GM21423 (cell line): ENCODE measurements around the gene CPNE7.

Source experiments
- ATAC-seq: cut with Tn5 transposase; IDR thresholded peaks from one replicate; pipeline ENCODE4 v1.9.1; 2021; ENCODE audit warnings: mild to moderate bottlenecking, moderate library complexity; ENCODE audit not compliant: unreplicated experiment

CPNE7 gene

GRCh38 chr16:89602273-89602951 is 26.9 kb downstream of the CPNE7 start:
- no peak for ATAC-seq

- no peak for ATAC-seq
Measured at GRCh38 chr16:89602952-89603590, 27.5 kb downstream of the CPNE7 start.

GRCh38 chr16:89604764-89605163 is 29.2 kb downstream of the CPNE7 start:
- ATAC-seq: no peak

- no peak for ATAC-seq
Measured at GRCh38 chr16:89605186-89605970, 29.8 kb downstream of the CPNE7 start.

GRCh38 chr16:89606006-89606405 is 30.4 kb downstream of the CPNE7 start:
- ATAC-seq: no peak

GRCh38 chr16:89607453-89607852 is 31.9 kb downstream of the CPNE7 start:
- ATAC-seq: no peak

GRCh38 chr16:89607937-89608740 is 32.6 kb downstream of the CPNE7 start:
- ATAC-seq: no peak

GRCh38 chr16:89610108-89610453 is 34.5 kb downstream of the CPNE7 start:
- ATAC-seq: no peak

GRCh38 chr16:89612415-89613166 is 37.0 kb downstream of the CPNE7 start:
- ATAC-seq: no peak

GRCh38 chr16:89613231-89613953 is 37.8 kb downstream of the CPNE7 start, which contains the start of gene DPEP1:
Gene DPEP1, plus strand, starts transcription at chr16:89613642. Its CDS starts 16,769 bp downstream, at chr16:89630411.
- ATAC-seq: no peak

- ATAC-seq: no peak
Measured at GRCh38 chr16:89613954-89614459, 38.4 kb downstream of the CPNE7 start.

- no peak for ATAC-seq
Measured at GRCh38 chr16:89615176-89615575, 39.6 kb downstream of the CPNE7 start.

GRCh38 chr16:89615596-89616090 is 40.1 kb downstream of the CPNE7 start:
- no peak for ATAC-seq

- no peak for ATAC-seq
Measured at GRCh38 chr16:89616623-89617022, 41.1 kb downstream of the CPNE7 start.

GRCh38 chr16:89617036-89617435 is 41.5 kb downstream of the CPNE7 start:
- no peak for ATAC-seq

- no peak for ATAC-seq
Measured at GRCh38 chr16:89618109-89618998, 42.8 kb downstream of the CPNE7 start.

GRCh38 chr16:89619840-89620239 is 44.3 kb downstream of the CPNE7 start:
- no peak for ATAC-seq

GRCh38 chr16:89620406-89620841 is 44.9 kb downstream of the CPNE7 start:
- no peak for ATAC-seq
